ENCODE results near the gene LHPP.
A peak's percentile ranks its signal among the peaks of the same experiment; 100 is the strongest.

Gene LHPP

GRCh38 chr10:124565565-124566221 is 104.1 kb downstream of the LHPP start:
- no peaks in the 10 kb centered on the region for H3K27me3 ChIP-seq (ENCODE audit: low read depth)
- peak; percentile 6 to 63 for DNase-seq (ENCODE audit: low spot score in 2 of 2)
- H3K36me3 ChIP-seq (replicated peaks), result no peaks in the 10 kb centered on the region
- no peaks in the 10 kb centered on the region for H3K9me3 ChIP-seq
- H3K4me1 ChIP-seq, result no peaks in the 10 kb centered on the region
- no peak overlapping the region for H3K4me3 ChIP-seq
- in situ Hi-C loops (cut with MboI; ENCODE audit: low sequenced_read_pairs), result no loop called here

DNA sequence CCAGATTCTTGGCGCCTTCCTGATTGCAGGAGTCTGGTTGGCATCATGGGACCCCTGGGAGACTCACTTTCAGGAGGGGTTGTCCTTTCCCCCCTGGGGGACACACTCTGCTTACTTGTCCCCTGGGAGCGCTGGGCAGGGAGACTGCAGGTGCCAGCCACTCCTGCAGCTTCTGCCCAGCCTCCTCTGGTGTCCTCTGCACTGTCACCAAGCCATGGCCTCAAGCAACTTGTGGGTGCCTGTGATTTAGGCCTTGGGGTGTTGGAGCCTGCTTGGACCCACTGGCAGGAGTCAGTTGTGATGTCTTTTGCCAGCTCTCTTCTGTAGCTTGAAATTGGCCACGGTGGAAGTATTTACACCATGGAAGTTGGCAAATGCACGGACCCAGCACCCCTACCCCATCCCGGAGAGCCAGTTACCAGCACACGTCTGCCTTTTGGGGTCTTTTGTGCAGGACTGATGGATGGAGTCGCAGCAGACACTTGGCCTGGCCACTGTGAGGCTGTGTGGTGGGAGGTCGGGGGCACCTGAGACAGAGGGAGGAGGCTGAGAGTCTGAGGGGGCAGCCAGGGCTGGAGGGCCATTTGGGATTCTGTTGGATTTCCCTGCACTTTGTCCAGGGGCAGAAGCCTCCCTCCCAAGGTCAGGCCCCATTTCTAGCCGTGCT is 104.7 kb downstream of the LHPP start:
- no peaks in the 10 kb centered on the region for H3K27me3 ChIP-seq (ENCODE audit: low read depth)
- no peaks in the 10 kb centered on the region for H3K9me3 ChIP-seq
- no peaks in the 10 kb centered on the region for H3K4me1 ChIP-seq
- in situ Hi-C loops (cut with MboI; ENCODE audit: low sequenced_read_pairs), result no loop called here
- no peak for DNase-seq (ENCODE audit: low spot score in 2 of 2)
- no peaks in the 10 kb centered on the region for H3K36me3 ChIP-seq (replicated peaks)
- no peak overlapping the region for H3K4me3 ChIP-seq

DNA sequence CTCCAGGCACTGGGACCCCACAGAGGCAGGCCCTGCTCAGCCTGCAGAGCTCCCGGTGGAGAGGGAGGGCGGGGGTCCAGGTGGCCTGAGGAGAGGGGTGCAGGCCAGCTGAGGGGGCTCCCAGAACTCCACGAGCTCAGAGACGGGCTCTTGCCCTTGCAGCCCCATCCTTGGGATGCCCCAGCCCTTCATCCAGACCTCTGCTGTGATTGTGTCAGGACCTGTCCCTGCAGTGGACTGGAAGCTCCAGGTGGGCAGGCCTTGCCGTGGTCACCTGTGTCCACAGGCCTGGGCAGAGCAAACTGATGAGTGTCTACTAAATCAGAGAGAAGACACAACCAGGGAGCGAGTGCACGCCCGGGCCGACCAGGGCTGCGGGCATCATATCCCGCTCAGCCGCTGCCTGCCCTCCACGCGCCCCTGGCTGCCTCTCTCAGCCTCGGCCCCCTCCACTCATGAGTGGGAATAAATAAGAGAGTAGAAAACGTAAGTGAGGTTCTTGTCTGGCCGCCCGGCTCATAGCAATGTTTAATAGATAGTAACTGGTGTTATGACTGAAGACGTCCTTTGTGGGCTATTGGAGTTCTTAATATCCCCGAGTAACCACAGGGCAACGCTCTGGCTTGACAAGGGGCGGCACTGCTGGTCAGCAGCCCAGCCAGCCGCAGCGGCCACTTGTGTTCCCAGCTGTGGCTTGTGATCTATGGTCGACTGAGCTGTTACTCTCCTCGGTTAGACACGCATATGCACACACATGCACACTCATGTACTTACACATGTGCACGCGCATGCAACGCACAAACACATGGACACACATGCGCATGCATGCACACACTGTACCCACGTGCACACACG is 105.6 kb downstream of the LHPP start:
- in situ Hi-C loops (cut with MboI; ENCODE audit: low sequenced_read_pairs), result no loop called here
- Histone ChIP-seq H3K27me3 (ENCODE audit: low read depth) (no peaks in the 10 kb centered on the region), H3K9me3 (no peaks in the 10 kb centered on the region), H3K4me3 (no peak overlapping the region), H3K4me1 (no peaks in the 10 kb centered on the region), H3K36me3 (replicated peaks) (no peaks in the 10 kb centered on the region)
- no peak for DNase-seq (ENCODE audit: low spot score in 2 of 2)

DNA sequence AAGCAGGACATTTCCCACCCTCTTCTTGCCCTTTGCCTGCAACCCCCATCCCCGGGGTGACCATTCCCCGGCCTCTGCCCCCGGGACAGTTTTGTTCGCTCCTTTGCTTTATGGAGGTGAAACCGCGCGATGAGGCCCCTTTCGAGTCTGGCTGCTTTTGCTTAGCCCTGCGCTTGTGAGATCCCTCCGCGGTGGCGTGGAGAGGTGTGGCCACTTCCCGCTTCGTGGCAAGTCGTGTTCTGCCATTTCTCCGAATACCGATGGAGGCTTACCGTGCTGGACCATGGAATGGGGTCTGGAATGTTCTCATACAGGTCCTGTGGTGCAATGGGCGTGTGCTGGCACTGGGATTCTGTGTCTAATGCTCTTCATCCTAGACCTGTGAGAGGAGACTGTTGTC is 106.7 kb downstream of the LHPP start:
- Histone ChIP-seq H3K9me3 (no peaks in the 10 kb centered on the region), H3K36me3 (replicated peaks) (no peaks in the 10 kb centered on the region), H3K4me1 (no peaks in the 10 kb centered on the region), H3K4me3 (no peak overlapping the region), H3K27me3 (ENCODE audit: low read depth) (no peaks in the 10 kb centered on the region)
- in situ Hi-C loops (cut with MboI; ENCODE audit: low sequenced_read_pairs), result no loop called here
- DNase-seq (ENCODE audit: low spot score in 2 of 2), result no peak

GRCh38 chr10:124568848-124569622 is 107.4 kb downstream of the LHPP start:
- Histone ChIP-seq H3K4me3 (no peak overlapping the region), H3K36me3 (replicated peaks) (no peaks in the 10 kb centered on the region), H3K4me1 (no peaks in the 10 kb centered on the region), H3K9me3 (no peaks in the 10 kb centered on the region), H3K27me3 (ENCODE audit: low read depth) (no peaks in the 10 kb centered on the region)
- in situ Hi-C loops (cut with MboI; ENCODE audit: low sequenced_read_pairs), result no loop called here
- DNase-seq (ENCODE audit: low spot score in 2 of 2), result no peak

- in situ Hi-C loops (cut with MboI; ENCODE audit: low sequenced_read_pairs), result no loop called here
- no peaks in the 10 kb centered on the region for H3K9me3 ChIP-seq
- H3K36me3 ChIP-seq (replicated peaks), result no peaks in the 10 kb centered on the region
- no peak for DNase-seq (ENCODE audit: low spot score in 2 of 2)
- H3K27me3 ChIP-seq (ENCODE audit: low read depth), result no peaks in the 10 kb centered on the region
- no peak overlapping the region for H3K4me3 ChIP-seq
- no peaks in the 10 kb centered on the region for H3K4me1 ChIP-seq
These were observed 108.2 kb downstream of the LHPP start for GRCh38 chr10:124569623-124570470.

DNA sequence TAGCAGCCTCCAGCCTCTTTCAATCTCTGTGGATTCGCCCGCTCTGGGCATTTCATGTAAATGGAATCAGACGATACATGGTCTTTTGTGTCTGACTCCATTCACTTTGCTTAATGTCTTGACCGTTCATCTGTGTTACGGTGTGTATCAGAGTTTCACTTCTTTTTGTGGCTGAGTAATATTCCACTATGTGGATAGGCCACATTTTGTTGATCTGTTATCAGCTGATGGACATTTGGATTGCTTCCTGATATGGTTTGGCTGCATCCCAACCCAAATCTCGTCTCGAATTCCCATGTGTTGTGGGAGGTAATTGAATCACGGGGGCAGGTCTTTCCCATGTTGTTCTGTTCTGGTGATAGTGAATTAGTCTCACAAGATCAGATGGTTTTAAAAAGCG is 109.0 kb downstream of the LHPP start:
- no peaks in the 10 kb centered on the region for H3K9me3 ChIP-seq
- no peak for DNase-seq (ENCODE audit: low spot score in 2 of 2)
- in situ Hi-C loops (cut with MboI; ENCODE audit: low sequenced_read_pairs), result no loop called here
- H3K36me3 ChIP-seq (replicated peaks), result no peaks in the 10 kb centered on the region
- peaks cover 2% of the 10 kb centered on the region; the same call in 1 of the 2 replicates for H3K27me3 ChIP-seq (ENCODE audit: low read depth)
- H3K4me1 ChIP-seq, result no peaks in the 10 kb centered on the region
- no peak overlapping the region for H3K4me3 ChIP-seq

- H3K9me3 ChIP-seq, result no peaks in the 10 kb centered on the region
- no peaks in the 10 kb centered on the region for H3K4me1 ChIP-seq
- peaks cover 2% of the 10 kb centered on the region; the same call in 1 of the 2 replicates for H3K27me3 ChIP-seq (ENCODE audit: low read depth)
- no peaks in the 10 kb centered on the region for H3K36me3 ChIP-seq (replicated peaks)
- no peak for DNase-seq (ENCODE audit: low spot score in 2 of 2)
- no peak overlapping the region for H3K4me3 ChIP-seq
- in situ Hi-C loops (cut with MboI; ENCODE audit: low sequenced_read_pairs), result no loop called here
These were observed 111.1 kb downstream of the LHPP start for GRCh38 chr10:124572751-124573150.

GRCh38 chr10:124573726-124574455 is 112.3 kb downstream of the LHPP start:
- in situ Hi-C loops (cut with MboI; ENCODE audit: low sequenced_read_pairs), result no loop called here
- H3K27me3 ChIP-seq (ENCODE audit: low read depth), result peaks cover 2% of the 10 kb centered on the region; the same call in 1 of the 2 replicates
- no peaks in the 10 kb centered on the region for H3K36me3 ChIP-seq (replicated peaks)
- H3K9me3 ChIP-seq, result no peaks in the 10 kb centered on the region
- H3K4me3 ChIP-seq, result no peak overlapping the region
- DNase-seq (ENCODE audit: low spot score in 2 of 2), result no peak
- H3K4me1 ChIP-seq, result no peaks in the 10 kb centered on the region

- Histone ChIP-seq H3K27me3 (ENCODE audit: low read depth) (peaks cover 2% of the 10 kb centered on the region; the same call in 1 of the 2 replicates), H3K4me1 (no peaks in the 10 kb centered on the region), H3K36me3 (replicated peaks) (no peaks in the 10 kb centered on the region), H3K9me3 (no peaks in the 10 kb centered on the region), H3K4me3 (no peak overlapping the region)
- in situ Hi-C loops (cut with MboI; ENCODE audit: low sequenced_read_pairs), result no loop called here
- DNase-seq (ENCODE audit: low spot score in 2 of 2), result no peak
These were observed 112.9 kb downstream of the LHPP start for GRCh38 chr10:124574456-124575070.

GRCh38 chr10:124575107-124576035 is 113.7 kb downstream of the LHPP start:
- in situ Hi-C loops (cut with MboI; ENCODE audit: low sequenced_read_pairs), result no loop called here
- DNase-seq (ENCODE audit: low spot score in 2 of 2), result no peak
- H3K4me1 ChIP-seq, result no peaks in the 10 kb centered on the region

More at GRCh38 chr10:124575107-124576035, 113.7 kb downstream of the LHPP start:
- Histone ChIP-seq H3K4me3 (no peak overlapping the region), H3K36me3 (replicated peaks) (no peaks in the 10 kb centered on the region), H3K9me3 (0 out of 2 replicates have a peak, but pooled peaks cover 2% of the 10 kb centered on the region), H3K27me3 (ENCODE audit: low read depth) (peaks cover 2% of the 10 kb centered on the region; the same call in 1 of the 2 replicates)
